ENCODE data around the gene PRR20D.
"Not testable (repeated sequence)": the region's sequence is repeated elsewhere in the genome, so short reads cannot be mapped to it uniquely, and the experiment has no call there.

Gene PRR20D

GRCh38 chr13:57160332-57160731 lies at the start of gene PRR20D:
TSS of gene PRR20D (plus strand) at chr13:57160632. CDS start at chr13:57161019, 387 bp downstream.
- DNase-seq (ENCODE audit: low read depth): not testable (repeated sequence)

GRCh38 chr13:57114945-57115344 lies 45.5 kb upstream of the PRR20D start:
- no peak for DNase-seq (ENCODE audit: low read depth)

GRCh38 chr13:57123681-57124080 lies 36.8 kb upstream of the PRR20D start:
- DNase-seq (ENCODE audit: low read depth): no peak

GRCh38 chr13:57128909-57129308 lies 31.5 kb upstream of the PRR20D start:
- DNase-seq (ENCODE audit: low read depth): no peak

GRCh38 chr13:57136093-57136492 lies 24.3 kb upstream of the PRR20D start:
- no peak for DNase-seq (ENCODE audit: low read depth)

- DNase-seq (ENCODE audit: low read depth): no peak
These were observed 22.8 kb upstream of the PRR20D start for GRCh38 chr13:57137585-57137984.

GRCh38 chr13:57138988-57139387 lies 21.4 kb upstream of the PRR20D start:
- no peak for DNase-seq (ENCODE audit: low read depth)

GRCh38 chr13:57139781-57140180 lies 20.7 kb upstream of the PRR20D start:
- not testable (repeated sequence) for DNase-seq (ENCODE audit: low read depth)

GRCh38 chr13:57140235-57140968 lies 20.0 kb upstream of the PRR20D start, which contains the start of gene PRR20A:
TSS of gene PRR20A (plus strand) at chr13:57140918. CDS start at chr13:57141305, 387 bp downstream.
- not testable (repeated sequence) for DNase-seq (ENCODE audit: low read depth)

- DNase-seq (ENCODE audit: low read depth): not testable (repeated sequence)
These were observed 13.2 kb upstream of the PRR20D start, which contains the start of gene PRR20B for GRCh38 chr13:57147188-57147587. TSS of gene PRR20B (plus strand) at chr13:57147488. CDS start at chr13:57147875, 387 bp downstream.

GRCh38 chr13:57148106-57148505 lies 12.3 kb upstream of the PRR20D start:
- not testable (repeated sequence) for DNase-seq (ENCODE audit: low read depth)

- DNase-seq (ENCODE audit: low read depth): not testable (repeated sequence)
These were observed 6.7 kb upstream of the PRR20D start, which contains the start of gene PRR20C for GRCh38 chr13:57153761-57154160. TSS of gene PRR20C (plus strand) at chr13:57154061. CDS start at chr13:57154448, 387 bp downstream.

GRCh38 chr13:57166897-57167296 lies 6.5 kb downstream of the PRR20D start, which contains the start of gene PRR20E:
TSS of gene PRR20E (plus strand) at chr13:57167197. CDS start at chr13:57167584, 387 bp downstream.
- not testable (repeated sequence) for DNase-seq (ENCODE audit: low read depth)

- DNase-seq (ENCODE audit: low read depth): no peak
These were observed 31.2 kb downstream of the PRR20D start for GRCh38 chr13:57191667-57192066.

GRCh38 chr13:57212989-57213388 lies 52.6 kb downstream of the PRR20D start:
- no peak for DNase-seq (ENCODE audit: low read depth)
